WI38 (cell line): ENCODE data around the gene PHLDB3.
A peak's percentile ranks its signal among the peaks of the same experiment; 100 is the strongest.

Experiments used
- H3K4me3 ChIP-seq: 2 replicates; pipeline ENCODE4 v1.5.1; 2011; ENCODE audit warnings: low read depth, mild to moderate bottlenecking, control low read depth, low read length
- CTCF ChIP-seq: IDR thresholded peaks from 2 replicates; pipeline ENCODE4 v1.5.1; 2012; ENCODE audit warnings: low read depth, mild to moderate bottlenecking, control low read depth, low read length

Gene PHLDB3

DNA sequence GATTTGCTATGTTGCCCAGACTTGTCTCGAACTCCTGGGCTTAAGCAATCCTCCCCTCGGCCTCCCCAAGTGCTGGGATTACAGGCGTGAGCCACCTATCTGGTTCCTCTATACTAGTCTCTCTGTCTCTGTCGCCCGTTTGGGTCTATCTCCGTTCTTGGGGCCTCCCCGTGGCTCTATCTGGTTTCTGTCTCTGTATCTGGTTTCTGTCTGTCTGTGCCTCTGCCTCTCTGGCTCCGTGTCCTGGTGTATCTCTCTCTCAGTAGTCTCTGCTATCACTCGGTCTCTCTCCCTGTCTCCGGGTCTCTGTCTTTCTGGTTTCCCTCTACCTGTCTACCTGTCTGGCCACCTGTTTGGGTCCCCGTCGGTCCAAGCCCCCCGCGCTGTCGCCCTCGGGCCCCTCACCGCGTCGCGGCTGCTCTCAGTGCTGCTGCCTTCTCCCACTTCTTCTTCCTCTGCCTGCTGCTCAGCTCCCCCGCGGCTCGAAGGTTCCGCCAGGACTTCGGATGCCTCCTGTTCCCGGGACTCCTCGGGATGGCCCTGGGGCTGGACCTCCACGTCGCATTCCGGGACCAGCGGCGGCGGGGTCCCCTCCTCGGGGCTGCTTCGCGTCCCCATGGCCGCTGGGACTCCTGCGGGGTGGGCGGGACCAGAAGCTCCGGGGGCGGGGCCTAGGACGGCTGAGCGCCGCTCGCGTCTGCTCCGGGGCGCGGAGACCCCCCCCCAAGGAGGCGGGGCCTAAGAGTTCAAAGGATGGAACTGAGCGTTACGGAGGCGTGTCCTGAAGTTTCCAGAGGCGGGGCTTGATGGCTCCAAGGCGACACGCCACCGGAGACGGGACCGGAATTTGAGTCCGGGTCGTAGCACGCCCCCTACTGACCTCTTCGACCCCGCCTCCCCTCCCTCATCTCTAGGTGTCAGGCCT, 783 bp downstream of the PHLDB3 start:
- H3K4me3 ChIP-seq, result peak overlapping the region; percentile 84
- TF ChIP-seq CTCF, result 0 out of 2 replicates have a peak, but pooled peaks have one; percentile 6

DNA sequence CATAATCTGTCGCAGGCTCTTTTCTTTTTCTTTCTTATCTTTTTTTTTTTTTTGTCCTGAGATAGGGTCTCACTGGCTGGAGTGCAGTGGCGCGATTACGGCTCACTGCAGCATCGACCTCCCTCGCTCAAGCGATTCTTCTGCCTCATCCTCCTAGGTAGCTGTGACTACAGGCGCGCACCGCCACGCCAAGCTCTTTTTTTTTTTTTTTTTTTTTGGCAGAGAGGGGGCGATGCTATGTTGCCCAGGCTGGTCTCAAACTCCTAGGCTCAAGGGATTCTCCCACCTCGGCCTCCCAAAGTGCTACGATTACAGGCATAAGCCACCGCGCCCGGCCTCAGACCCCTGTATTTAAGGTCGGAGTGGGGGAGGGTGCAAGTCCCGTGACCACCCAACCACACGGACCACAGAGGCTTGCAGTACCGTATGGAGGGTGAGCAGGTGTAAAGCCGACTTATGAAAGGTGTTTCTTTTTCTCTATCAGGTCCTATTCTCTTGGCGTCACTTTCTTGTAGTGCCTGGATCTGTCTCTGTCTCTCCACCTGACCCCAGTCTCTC, 2.0 kb downstream of the PHLDB3 start:
- no peak overlapping the region for H3K4me3 ChIP-seq

DNA sequence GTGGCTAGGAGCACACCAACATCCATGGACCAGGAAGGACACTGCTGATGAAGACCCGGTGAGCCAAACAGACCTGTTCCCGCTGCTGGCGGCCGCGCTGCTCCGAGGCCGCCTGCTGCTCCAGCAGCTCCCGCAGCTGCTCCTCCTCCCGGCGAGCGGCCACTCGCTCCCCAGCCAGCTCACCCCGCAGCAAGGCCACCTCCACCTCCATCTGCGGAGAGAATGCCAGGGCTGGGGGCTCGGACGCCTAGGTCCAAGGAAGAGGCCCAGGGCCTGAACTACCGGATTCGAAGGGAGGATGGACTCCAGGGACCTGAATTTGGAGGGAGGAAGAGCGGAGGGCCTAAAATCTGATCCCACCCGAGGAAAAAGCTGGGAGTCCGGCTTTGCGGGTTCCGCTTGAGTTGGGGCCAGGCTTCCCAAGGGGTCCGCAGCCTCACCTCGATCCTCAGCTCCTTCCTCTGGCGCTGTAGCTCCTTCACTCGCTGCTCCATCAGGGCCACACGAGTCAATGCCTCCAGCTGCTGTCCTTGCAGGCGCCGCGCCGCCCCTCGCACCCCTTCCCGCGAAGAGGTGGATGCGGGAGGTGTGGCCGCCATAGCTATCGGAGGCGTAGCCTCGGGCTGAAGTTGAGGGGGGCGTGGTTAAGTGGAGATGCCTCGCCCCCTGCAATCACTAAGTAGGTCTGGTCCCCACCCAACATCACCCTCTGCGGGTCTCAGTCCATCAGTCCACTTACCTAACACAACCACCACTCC, 2.7 kb downstream of the PHLDB3 start:
- H3K4me3 ChIP-seq, result no peak overlapping the region
- no peak for TF ChIP-seq CTCF

More for the DNA sequence above, 2.0 kb downstream of the PHLDB3 start:
- no peak for TF ChIP-seq CTCF

- H3K4me3 ChIP-seq, result no peak overlapping the region
- no peak for TF ChIP-seq CTCF
Observed at GRCh38 chr19:43499042-43499441, 5.5 kb downstream of the PHLDB3 start.

GRCh38 chr19:43498233-43498842, 6.2 kb downstream of the PHLDB3 start:
- no peak for TF ChIP-seq CTCF
- no peak overlapping the region for H3K4me3 ChIP-seq

GRCh38 chr19:43496960-43497359, 7.6 kb downstream of the PHLDB3 start:
- no peak overlapping the region for H3K4me3 ChIP-seq
- TF ChIP-seq CTCF, result no peak
